Gastroesophageal sphincter (tissue), 3 donors: ENCODE measurements around the gene UBIAD1.

Experiments
- CTCF ChIP-seq, 4 experiments: fragments of 200-600 bp in 2 of 4; fragments of 450-650 bp in 2 of 4; sonication (generic) in 1 of 4; IDR thresholded peaks; one replicate each; pipeline ENCODE4 v1.5.1; 2017 to 2019; ENCODE audit warnings: antibody characterized with exemption in 4 of 4, mild to moderate bottlenecking in 2 of 4, moderate library complexity in 2 of 4
- POLR2A ChIP-seq, 2 donors: fragments of 450-650 bp; IDR thresholded peaks; one replicate each; pipeline ENCODE4 v1.6.1; 2017; ENCODE audit warnings: antibody characterized with exemption in 2 of 2, mild to moderate bottlenecking in 2 of 2, moderate library complexity in 1 of 2

GRCh38 chr1:11272544-11272831 is 510 bp upstream of the UBIAD1 start:
- no peak for TF ChIP-seq CTCF (IDR thresholded peaks at IDR 0.05)
- no peak for TF ChIP-seq POLR2A (IDR thresholded peaks at IDR 0.05)
